ENCODE measurements around the gene MAP4K2. TPM values are rescaled to one million over a fixed set of nuclear protein-coding genes. Genes with fewer than 3 reads are reported as not detected.
"Not testable (repeated sequence)": the region's sequence is repeated elsewhere in the genome, so short reads cannot be mapped to it uniquely, and the experiment has no call there.

The MAP4K2 gene
- total RNA-seq, 1 donor from 2014 or later, result 40.6 TPM

- H3K4me3 ChIP-seq (ENCODE audit: low read depth, low read length), result no peak overlapping the region
- no peaks in the 10 kb centered on the region for H3K36me3 ChIP-seq (ENCODE audit: control insufficient read depth, insufficient read depth, low read length)
- no peak for DNase-seq (ENCODE audit: low read depth)
- no peaks in the 10 kb centered on the region for H3K27me3 ChIP-seq (ENCODE audit: control insufficient read depth, insufficient read depth, low read length)
- TF ChIP-seq CTCF (IDR thresholded peaks at IDR 0.05; ENCODE audit: insufficient read depth, low read length, poor library complexity, severe bottlenecking), result peak; percentile 12
Observed at GRCh38 chr11:64848214-64848825, 45.3 kb upstream of the MAP4K2 start.

GRCh38 chr11:64846998-64847666 is 44.1 kb upstream of the MAP4K2 start:
- Histone ChIP-seq H3K27me3 (ENCODE audit: control insufficient read depth, insufficient read depth, low read length) (no peaks in the 10 kb centered on the region), H3K36me3 (ENCODE audit: control insufficient read depth, insufficient read depth, low read length) (no peaks in the 10 kb centered on the region), H3K4me3 (ENCODE audit: low read depth, low read length) (no peak overlapping the region)
- no peak for DNase-seq (ENCODE audit: low read depth)
- peak; percentile 96 for TF ChIP-seq CTCF (IDR thresholded peaks at IDR 0.05; ENCODE audit: insufficient read depth, low read length, poor library complexity, severe bottlenecking)

GRCh38 chr11:64845776-64846129 is 42.7 kb upstream of the MAP4K2 start:
- H3K27me3 ChIP-seq (ENCODE audit: control insufficient read depth, insufficient read depth, low read length); H3K4me3 ChIP-seq (ENCODE audit: low read depth, low read length); H3K36me3 ChIP-seq (ENCODE audit: control insufficient read depth, insufficient read depth, low read length); DNase-seq (ENCODE audit: low read depth): not testable (repeated sequence)

GRCh38 chr11:64845129-64845775 is 42.2 kb upstream of the MAP4K2 start:
- no peak for TF ChIP-seq CTCF (IDR thresholded peaks at IDR 0.05; ENCODE audit: insufficient read depth, low read length, poor library complexity, severe bottlenecking)
- no peaks in the 10 kb centered on the region for H3K36me3 ChIP-seq (ENCODE audit: control insufficient read depth, insufficient read depth, low read length)
- no peak for DNase-seq (ENCODE audit: low read depth)

GRCh38 chr11:64844330-64845128 is 41.5 kb upstream of the MAP4K2 start, which contains the start of gene CDC42BPG:
Gene CDC42BPG, minus strand, starts transcription at chr11:64844653. Its CDS starts 84 bp downstream, at chr11:64844569.
- DNase-seq (ENCODE audit: low read depth), result no peak
- Histone ChIP-seq H3K36me3 (ENCODE audit: control insufficient read depth, insufficient read depth, low read length) (no peaks in the 10 kb centered on the region), H3K4me3 (ENCODE audit: low read depth, low read length) (peak within 1 kb of the TSS; percentile 36), H3K27me3 (ENCODE audit: control insufficient read depth, insufficient read depth, low read length) (no peaks in the 10 kb centered on the region)
- peak; percentile 44 for TF ChIP-seq CTCF (IDR thresholded peaks at IDR 0.05; ENCODE audit: insufficient read depth, low read length, poor library complexity, severe bottlenecking)

More at GRCh38 chr11:64845129-64845775, 42.2 kb upstream of the MAP4K2 start:
- Histone ChIP-seq H3K4me3 (ENCODE audit: low read depth, low read length) (peak overlapping the region; percentile 36), H3K27me3 (ENCODE audit: control insufficient read depth, insufficient read depth, low read length) (no peaks in the 10 kb centered on the region)
